AG04450 (cell line): ENCODE data around the gene ADARB2. TPM values are rescaled to one million over a fixed set of nuclear protein-coding genes. Genes with fewer than 3 reads are reported as not detected.

Experiments used
- CTCF ChIA-PET: fragments of 300-600, 350-600 bp; formaldehyde crosslinking; extraction: SDS; loops from one replicate; lab custom pipeline; 2022; ENCODE audit warnings: antibody characterized with exemption, inconsistent platforms; lab: Charles Lee
- POLR2A ChIA-PET: fragments of 350-600 bp; formaldehyde crosslinking; extraction: SDS; loops from one replicate; lab custom pipeline; 2021; ENCODE audit warnings: antibody characterized with exemption, inconsistent platforms; lab: Yijun Ruan, JAX
- DNase-seq: peaks from one replicate; pipeline ENCODE4 v3.0.0-alpha.2; 2011; ENCODE audit warnings: low read depth, low spot score
- H3K27ac ChIP-seq: one replicate; pipeline ENCODE4 v1.5.1; 2012; ENCODE audit warnings: low read depth, low read length, control low read depth
- H3K27me3 ChIP-seq: one replicate; pipeline ENCODE4 v1.6.0; 2012; ENCODE audit warnings: low read length; ENCODE audit not compliant: control insufficient read depth, insufficient read depth
- H3K4me3 ChIP-seq: 2 replicates; pipeline ENCODE4 v1.5.1; 2011; ENCODE audit warnings: mild to moderate bottlenecking, low read depth, low read length, control low read depth
- H3K9me3 ChIP-seq: 2 replicates; pipeline ENCODE4 v1.5.1; 2012; ENCODE audit warnings: low read length; ENCODE audit not compliant: control insufficient read depth, insufficient read depth
- polyA plus RNA-seq: library from polyadenylated mRNA; depleted of rRNA; stranded (reverse); fragments of >200 nt; gene quantifications from 2 replicates; pipeline ENCODE4 v1.2.3, GENCODE V29; 2011
- TF ChIP-seq, protein P1 (sequence below): IDR thresholded peaks from 2 replicates; pipeline ENCODE4 v1.5.1; 2011; ENCODE audit warnings: low read depth, low read length, control low read depth, inconsistent platforms

The ADARB2 gene
- polyA plus RNA-seq, 1 experiment: not detected

DNA sequence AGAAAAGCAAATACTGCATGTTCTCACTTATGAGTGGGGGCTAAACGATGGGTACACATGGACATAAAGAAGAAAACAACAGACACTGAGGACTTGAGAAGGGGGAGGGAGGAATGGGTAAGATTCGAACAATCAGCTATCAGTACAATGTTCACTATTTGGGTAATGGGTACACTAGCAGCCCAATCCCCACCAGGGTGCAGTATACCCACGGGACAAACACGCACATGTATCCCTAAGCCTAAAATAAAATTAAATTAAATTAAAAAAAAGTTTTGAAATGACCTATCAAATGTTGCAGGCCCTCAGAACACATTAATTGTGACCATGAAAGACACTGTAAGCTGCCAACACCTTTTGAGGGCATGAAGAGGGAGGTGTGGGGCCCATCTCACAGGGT is 365.1 kb downstream of the ADARB2 start:
- Histone ChIP-seq H3K4me3 (no peak overlapping the region), H3K27me3 (no peaks in the 10 kb centered on the region), H3K9me3 (peaks cover 59% of the 10 kb centered on the region), H3K27ac (no peak overlapping the region)
- POLR2A ChIA-PET: no interaction called here
- CTCF ChIA-PET: no interaction called here
- TF ChIP-seq, protein P1, sequence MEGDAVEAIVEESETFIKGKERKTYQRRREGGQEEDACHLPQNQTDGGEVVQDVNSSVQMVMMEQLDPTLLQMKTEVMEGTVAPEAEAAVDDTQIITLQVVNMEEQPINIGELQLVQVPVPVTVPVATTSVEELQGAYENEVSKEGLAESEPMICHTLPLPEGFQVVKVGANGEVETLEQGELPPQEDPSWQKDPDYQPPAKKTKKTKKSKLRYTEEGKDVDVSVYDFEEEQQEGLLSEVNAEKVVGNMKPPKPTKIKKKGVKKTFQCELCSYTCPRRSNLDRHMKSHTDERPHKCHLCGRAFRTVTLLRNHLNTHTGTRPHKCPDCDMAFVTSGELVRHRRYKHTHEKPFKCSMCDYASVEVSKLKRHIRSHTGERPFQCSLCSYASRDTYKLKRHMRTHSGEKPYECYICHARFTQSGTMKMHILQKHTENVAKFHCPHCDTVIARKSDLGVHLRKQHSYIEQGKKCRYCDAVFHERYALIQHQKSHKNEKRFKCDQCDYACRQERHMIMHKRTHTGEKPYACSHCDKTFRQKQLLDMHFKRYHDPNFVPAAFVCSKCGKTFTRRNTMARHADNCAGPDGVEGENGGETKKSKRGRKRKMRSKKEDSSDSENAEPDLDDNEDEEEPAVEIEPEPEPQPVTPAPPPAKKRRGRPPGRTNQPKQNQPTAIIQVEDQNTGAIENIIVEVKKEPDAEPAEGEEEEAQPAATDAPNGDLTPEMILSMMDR: no peak
- no peak for DNase-seq

DNA sequence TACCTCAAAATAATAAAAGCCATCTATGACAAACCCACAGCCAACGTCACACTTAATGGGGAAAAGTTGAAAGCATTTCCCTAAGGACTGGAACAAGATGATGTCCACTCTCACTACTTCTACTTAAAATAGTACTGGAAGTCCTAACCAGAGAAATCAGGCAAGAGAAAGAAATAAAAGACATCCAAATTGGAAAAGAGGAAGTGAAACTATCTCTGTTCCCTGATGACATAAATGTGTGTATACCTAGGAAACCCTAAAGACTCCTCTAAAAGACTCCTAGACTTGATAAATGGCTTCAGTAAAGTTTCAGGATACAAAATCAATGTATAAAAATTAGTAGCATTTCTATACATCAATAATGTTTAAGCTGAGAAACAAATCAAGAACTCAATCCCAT is 367.0 kb downstream of the ADARB2 start:
- ChIA-PET POLR2A (no interaction called here), CTCF (no interaction called here)
- peaks cover 59% of the 10 kb centered on the region for H3K9me3 ChIP-seq
- TF ChIP-seq, protein P1: no peak
- no peaks in the 10 kb centered on the region for H3K27me3 ChIP-seq
- DNase-seq: no peak
- H3K4me3 ChIP-seq: no peak overlapping the region
- no peak overlapping the region for H3K27ac ChIP-seq

DNA sequence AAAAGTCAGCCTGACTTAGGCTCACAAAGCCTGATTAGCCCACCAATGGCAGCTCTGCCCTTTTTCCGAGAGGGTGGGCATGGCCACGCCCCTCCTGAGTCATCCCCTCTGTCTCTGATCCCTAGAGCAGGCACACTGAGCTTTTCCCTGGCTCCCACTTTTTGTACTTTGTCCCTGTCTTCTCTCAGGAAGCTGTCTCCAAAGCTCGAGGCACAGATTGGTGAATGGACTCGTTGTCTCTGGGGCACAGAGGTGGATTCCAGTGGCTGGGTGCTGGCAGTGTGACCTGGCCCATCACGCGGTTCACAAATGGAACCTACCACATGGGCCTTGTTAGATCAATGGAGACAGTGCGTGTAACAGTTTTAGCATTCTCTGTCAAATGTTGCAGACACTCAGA is 367.7 kb downstream of the ADARB2 start:
- DNase-seq: no peak
- ChIA-PET POLR2A (no interaction called here), CTCF (no interaction called here)
- Histone ChIP-seq H3K4me3 (no peak overlapping the region), H3K27me3 (no peaks in the 10 kb centered on the region), H3K27ac (no peak overlapping the region), H3K9me3 (peaks cover 59% of the 10 kb centered on the region)
- TF ChIP-seq, protein P1: no peak

DNA sequence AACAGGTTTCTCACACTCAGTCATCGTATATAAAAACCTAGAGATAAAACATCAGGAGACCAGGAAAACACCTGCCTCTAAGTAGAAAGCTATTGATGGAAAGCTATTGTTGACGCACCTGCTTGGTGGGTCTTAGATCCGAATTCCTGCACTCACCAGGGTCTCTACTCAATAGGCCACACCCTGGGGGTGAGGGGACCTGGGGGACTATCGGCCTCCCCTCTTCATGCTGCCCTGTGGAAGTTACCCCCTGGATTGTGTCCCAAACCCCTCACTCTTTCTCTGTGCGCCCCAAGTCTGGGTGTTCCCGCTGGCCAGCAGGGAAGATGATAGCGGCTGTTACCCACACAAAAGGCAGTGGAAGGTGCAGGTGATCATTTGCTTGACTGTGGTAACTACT is 368.1 kb downstream of the ADARB2 start:
- CTCF ChIA-PET: no interaction called here

DNA sequence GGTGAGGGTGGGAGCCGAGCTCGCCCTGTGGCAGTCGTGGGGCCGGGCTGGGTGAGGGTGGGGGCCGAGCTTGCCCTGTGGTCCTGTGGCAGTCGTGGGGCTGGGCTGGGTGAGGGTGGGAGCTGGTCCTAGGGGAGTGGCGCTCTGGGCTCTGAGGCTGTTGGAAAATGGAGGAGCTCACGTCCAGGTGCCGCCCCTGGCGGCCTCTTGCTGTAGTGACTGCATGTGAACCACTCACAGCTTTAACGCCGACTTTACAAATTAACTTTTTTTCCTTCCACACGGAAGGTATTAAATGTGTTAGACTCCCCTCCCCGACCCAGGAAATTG is 368.5 kb downstream of the ADARB2 start:
- Histone ChIP-seq H3K27ac (no peak overlapping the region), H3K27me3 (no peaks in the 10 kb centered on the region), H3K4me3 (no peak overlapping the region), H3K9me3 (peaks cover 59% of the 10 kb centered on the region)
- POLR2A ChIA-PET: no interaction called here
- TF ChIP-seq, protein P1: no peak
- DNase-seq: no peak
- CTCF ChIA-PET: no interaction called here

More for the DNA sequence above, 368.1 kb downstream of the ADARB2 start:
- no peak overlapping the region for H3K4me3 ChIP-seq
- no peaks in the 10 kb centered on the region for H3K27me3 ChIP-seq
- POLR2A ChIA-PET: no interaction called here
- H3K27ac ChIP-seq: no peak overlapping the region
- peaks cover 59% of the 10 kb centered on the region for H3K9me3 ChIP-seq
- TF ChIP-seq, protein P1: no peak
- DNase-seq: no peak
